Uterus (tissue), 2 donors: Measurements from ENCODE around the gene CLDN9.

ENCODE experiments used
- CTCF ChIP-seq, 4 experiments: fragments of 200-600 bp in 2 of 4; fragments of 450-650 bp in 2 of 4; sonication (generic) in 2 of 4; IDR thresholded peaks; one replicate each; pipeline ENCODE4 v1.5.1; 2016 to 2019; ENCODE audit warnings: antibody characterized with exemption in 4 of 4, mild to moderate bottlenecking in 2 of 4, moderate library complexity in 1 of 4
- POLR2A ChIP-seq, 2 donors: fragments of 450-650 bp; IDR thresholded peaks; one replicate each; pipeline ENCODE4 v1.6.1; 2016; ENCODE audit warnings: antibody characterized with exemption in 2 of 2, mild to moderate bottlenecking in 1 of 2, moderate library complexity in 1 of 2

GRCh38 chr16:2976673-2977072 lies 36.0 kb upstream of the CLDN9 start:
- no peak for TF ChIP-seq CTCF (IDR thresholded peaks at IDR 0.05)
- no peak for TF ChIP-seq POLR2A (IDR thresholded peaks at IDR 0.05)
